IPS-20b (cell line): ENCODE data around the gene TRIM8.

ENCODE experiments used
- H3K27ac ChIP-seq: one replicate; pipeline ENCODE4 v1.5.1; 2013; ENCODE audit warnings: low read length
- H3K27me3 ChIP-seq: 2 replicates; pipeline ENCODE4 v1.6.1; 2013; ENCODE audit warnings: mild to moderate bottlenecking, low read length, inconsistent platforms; ENCODE audit not compliant: insufficient read depth
- H3K36me3 ChIP-seq: 2 replicates; pipeline ENCODE4 v1.6.1; 2013; ENCODE audit warnings: low read depth, mild to moderate bottlenecking, inconsistent platforms, low read length, moderate library complexity; ENCODE audit not compliant: insufficient read depth
- H3K4me1 ChIP-seq: 2 replicates; pipeline ENCODE4 v1.6.1; 2013; ENCODE audit warnings: mild to moderate bottlenecking, control low read depth, inconsistent platforms, low read length, moderate library complexity; ENCODE audit not compliant: insufficient read depth
- H3K4me3 ChIP-seq: 2 replicates; pipeline ENCODE4 v1.5.1; 2013; ENCODE audit warnings: mild to moderate bottlenecking, low read length, inconsistent platforms
- H3K9ac ChIP-seq: 2 replicates; pipeline ENCODE4 v1.6.1; 2013; ENCODE audit warnings: low read depth, mild to moderate bottlenecking, inconsistent platforms, low read length, moderate library complexity
- H3K9me3 ChIP-seq: 2 replicates; pipeline ENCODE4 v1.6.1; 2013; ENCODE audit warnings: mild to moderate bottlenecking, low read depth, low read length, inconsistent platforms; ENCODE audit not compliant: insufficient read depth

TRIM8 gene

DNA sequence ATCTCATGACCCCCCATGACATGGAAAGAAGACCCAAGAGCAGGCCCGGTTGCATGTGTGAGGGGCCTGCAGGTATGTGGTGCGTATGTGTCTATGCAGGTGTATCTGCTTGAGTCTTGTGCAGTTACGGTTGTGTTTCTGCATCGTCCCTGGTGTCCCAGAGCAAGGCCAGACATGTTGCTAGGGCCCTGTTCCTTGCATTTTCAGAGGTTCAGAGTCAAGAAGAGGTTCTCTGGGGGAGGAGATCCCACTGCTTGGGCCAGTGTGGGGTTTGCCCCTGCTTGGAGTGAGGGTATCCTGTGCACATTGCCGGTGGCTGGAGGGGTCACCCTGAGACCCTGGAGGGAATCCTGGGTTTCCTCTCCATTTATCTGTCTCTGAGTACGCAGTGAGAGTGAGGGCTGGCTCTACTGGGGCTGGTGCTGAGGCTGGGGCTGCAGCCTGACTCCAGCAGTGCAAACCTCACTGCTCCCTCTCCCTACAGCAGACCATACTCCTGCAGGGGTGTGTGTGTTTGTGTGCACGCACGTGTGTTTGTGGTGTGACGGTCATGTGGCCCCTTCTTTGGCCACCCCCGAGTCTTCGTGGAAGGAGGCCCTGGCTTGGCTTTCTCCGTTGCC, 4.1 kb downstream of the TRIM8 start:
- peak overlapping the region; percentile 65; the same call in 1 of the 2 replicates for H3K9ac ChIP-seq
- no peaks in the 10 kb centered on the region for H3K9me3 ChIP-seq
- H3K4me1 ChIP-seq: peaks cover 36% of the 10 kb centered on the region
- no peaks in the 10 kb centered on the region for H3K36me3 ChIP-seq
- H3K27me3 ChIP-seq: no peaks in the 10 kb centered on the region; the same call in 1 of the 2 replicates
- peak overlapping the region; percentile 49; the same call in 1 of the 2 replicates for H3K4me3 ChIP-seq
- H3K27ac ChIP-seq: no peak overlapping the region

GRCh38 chr10:102648889-102649796, 4.9 kb downstream of the TRIM8 start:
- Histone ChIP-seq H3K9ac (peak overlapping the region; percentile 65; the same call in 1 of the 2 replicates), H3K4me1 (peaks cover 36% of the 10 kb centered on the region), H3K9me3 (no peaks in the 10 kb centered on the region), H3K27ac (peak overlapping the region; percentile 82), H3K27me3 (no peaks in the 10 kb centered on the region; the same call in 1 of the 2 replicates), H3K36me3 (no peaks in the 10 kb centered on the region), H3K4me3 (peak overlapping the region; percentile 49; the same call in 1 of the 2 replicates)

GRCh38 chr10:102649797-102650654, 5.7 kb downstream of the TRIM8 start:
- Histone ChIP-seq H3K9ac (peak overlapping the region; percentile 65; the same call in 1 of the 2 replicates), H3K27me3 (no peaks in the 10 kb centered on the region), H3K4me3 (peak overlapping the region; percentile 49; the same call in 1 of the 2 replicates), H3K36me3 (peaks cover 4% of the 10 kb centered on the region), H3K27ac (peak overlapping the region; percentile 82), H3K9me3 (no peaks in the 10 kb centered on the region), H3K4me1 (peaks cover 36% of the 10 kb centered on the region)

- Histone ChIP-seq H3K27ac (peak overlapping the region; percentile 12), H3K36me3 (peaks cover 13% of the 10 kb centered on the region), H3K4me1 (peaks cover 36% of the 10 kb centered on the region), H3K4me3 (no peak overlapping the region), H3K27me3 (no peaks in the 10 kb centered on the region), H3K9me3 (no peaks in the 10 kb centered on the region), H3K9ac (0 out of 2 replicates have a peak overlapping the region, but pooled peaks have one; percentile 27)
These were observed 6.6 kb downstream of the TRIM8 start for GRCh38 chr10:102650655-102651454.

- Histone ChIP-seq H3K36me3 (peaks cover 18% of the 10 kb centered on the region), H3K9ac (no peak overlapping the region), H3K9me3 (no peaks in the 10 kb centered on the region), H3K27ac (peak overlapping the region; percentile 12), H3K27me3 (no peaks in the 10 kb centered on the region), H3K4me3 (no peak overlapping the region), H3K4me1 (peaks cover 32% of the 10 kb centered on the region)
These were observed 7.3 kb downstream of the TRIM8 start for GRCh38 chr10:102651455-102652169.

DNA sequence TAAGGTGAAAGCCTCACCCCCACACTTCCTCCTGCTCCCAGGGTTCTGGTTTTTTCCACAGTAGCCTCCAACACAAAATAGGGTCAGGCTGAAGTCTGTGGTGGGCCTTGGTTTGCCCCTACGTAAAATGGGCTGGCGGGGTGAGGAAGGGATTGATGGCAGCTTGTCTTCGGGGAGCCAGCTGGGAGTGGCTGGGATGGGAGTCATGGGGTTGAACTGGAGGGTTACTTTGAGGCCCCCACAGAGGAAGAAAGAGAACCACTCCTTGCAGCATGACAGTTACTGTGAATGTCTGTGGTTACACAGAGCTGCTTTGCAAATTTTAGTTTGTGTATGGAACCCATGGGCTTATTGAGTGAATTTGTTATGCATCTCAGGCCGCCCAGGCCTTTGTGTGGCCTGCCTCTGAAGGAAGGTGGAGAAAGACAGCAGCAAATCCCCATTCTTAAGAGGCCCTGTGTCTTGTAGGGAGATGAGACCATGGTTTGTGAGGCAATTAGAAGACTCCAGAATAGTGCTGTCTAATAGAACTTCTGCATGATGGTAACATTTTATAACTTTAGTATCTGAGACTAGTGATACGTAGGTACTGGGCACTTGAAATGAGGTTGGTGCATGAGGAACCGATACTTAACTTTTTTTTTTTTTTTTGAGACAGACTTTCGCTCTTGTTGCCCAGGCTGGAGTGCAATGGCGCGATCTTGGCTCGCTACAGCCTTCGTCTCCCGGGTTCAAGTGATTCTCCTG, 8.1 kb downstream of the TRIM8 start:
- Histone ChIP-seq H3K36me3 (peaks cover 20% of the 10 kb centered on the region), H3K27me3 (no peaks in the 10 kb centered on the region), H3K4me1 (peaks cover 25% of the 10 kb centered on the region), H3K27ac (no peak overlapping the region), H3K9ac (no peak overlapping the region), H3K9me3 (no peaks in the 10 kb centered on the region), H3K4me3 (no peak overlapping the region)

- no peaks in the 10 kb centered on the region for H3K9me3 ChIP-seq
- H3K27ac ChIP-seq: no peak overlapping the region
- no peak overlapping the region for H3K4me3 ChIP-seq
- H3K4me1 ChIP-seq: peaks cover 18% of the 10 kb centered on the region
- H3K36me3 ChIP-seq: peaks cover 20% of the 10 kb centered on the region
- H3K9ac ChIP-seq: no peak overlapping the region
- no peaks in the 10 kb centered on the region for H3K27me3 ChIP-seq
These were observed 8.8 kb downstream of the TRIM8 start for GRCh38 chr10:102653060-102653459.

DNA sequence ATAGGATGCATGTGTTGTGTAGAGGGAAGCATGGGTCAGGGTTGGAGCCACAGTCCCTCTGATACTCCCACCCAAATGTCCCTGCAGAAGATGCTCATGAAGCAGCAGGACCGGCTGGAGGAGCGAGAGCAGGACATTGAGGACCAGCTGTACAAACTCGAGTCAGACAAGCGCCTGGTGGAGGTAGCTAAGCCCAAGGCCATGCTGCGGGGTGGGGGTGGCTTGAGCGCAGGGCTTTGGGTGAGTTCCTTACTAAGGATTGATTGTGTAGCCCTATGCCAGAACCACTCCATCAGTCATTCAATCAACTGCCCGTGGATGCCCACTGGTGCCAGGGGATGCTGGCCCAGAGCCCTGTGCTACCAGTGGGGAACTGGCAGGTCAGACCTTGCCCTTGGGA, 10.3 kb downstream of the TRIM8 start:
- no peak overlapping the region for H3K27ac ChIP-seq
- no peaks in the 10 kb centered on the region for H3K27me3 ChIP-seq
- no peaks in the 10 kb centered on the region for H3K9me3 ChIP-seq
- H3K36me3 ChIP-seq: peaks cover 28% of the 10 kb centered on the region
- H3K4me1 ChIP-seq: peaks cover 8% of the 10 kb centered on the region
- H3K4me3 ChIP-seq: no peak overlapping the region
- no peak overlapping the region for H3K9ac ChIP-seq

GRCh38 chr10:102654969-102655368, 10.7 kb downstream of the TRIM8 start:
- Histone ChIP-seq H3K9me3 (no peaks in the 10 kb centered on the region), H3K4me1 (peaks cover 6% of the 10 kb centered on the region), H3K36me3 (peaks cover 28% of the 10 kb centered on the region), H3K27ac (no peak overlapping the region), H3K27me3 (no peaks in the 10 kb centered on the region), H3K9ac (no peak overlapping the region), H3K4me3 (no peak overlapping the region)

- Histone ChIP-seq H3K27me3 (no peaks in the 10 kb centered on the region), H3K4me3 (no peak overlapping the region), H3K9ac (no peak overlapping the region), H3K4me1 (no peaks in the 10 kb centered on the region; the same call in 1 of the 2 replicates), H3K36me3 (peaks cover 28% of the 10 kb centered on the region), H3K27ac (no peak overlapping the region), H3K9me3 (no peaks in the 10 kb centered on the region)
These were observed 11.7 kb downstream of the TRIM8 start for GRCh38 chr10:102656026-102656425.
